Stimulated activated naive CD8-positive, alpha-beta T cell treated with anti-CD3 and anti-CD28 coated beads, Interleukin-15, Interleukin-2, amounts not matched to agents 100 U/mL and 50 U/mL, for 24 hours (primary cell): ENCODE measurements around the gene POLD2.
A peak's percentile ranks its signal among the peaks of the same experiment; 100 is the strongest.

Experiments
- ATAC-seq: fragments of 150-1000 bp; cut with Tn5 transposase; one replicate; pipeline ENCODE4 v1.10.0; 2021
- DNase-seq: peaks from one replicate; pipeline ENCODE4 v3.0.0; 2021

POLD2 gene

DNA sequence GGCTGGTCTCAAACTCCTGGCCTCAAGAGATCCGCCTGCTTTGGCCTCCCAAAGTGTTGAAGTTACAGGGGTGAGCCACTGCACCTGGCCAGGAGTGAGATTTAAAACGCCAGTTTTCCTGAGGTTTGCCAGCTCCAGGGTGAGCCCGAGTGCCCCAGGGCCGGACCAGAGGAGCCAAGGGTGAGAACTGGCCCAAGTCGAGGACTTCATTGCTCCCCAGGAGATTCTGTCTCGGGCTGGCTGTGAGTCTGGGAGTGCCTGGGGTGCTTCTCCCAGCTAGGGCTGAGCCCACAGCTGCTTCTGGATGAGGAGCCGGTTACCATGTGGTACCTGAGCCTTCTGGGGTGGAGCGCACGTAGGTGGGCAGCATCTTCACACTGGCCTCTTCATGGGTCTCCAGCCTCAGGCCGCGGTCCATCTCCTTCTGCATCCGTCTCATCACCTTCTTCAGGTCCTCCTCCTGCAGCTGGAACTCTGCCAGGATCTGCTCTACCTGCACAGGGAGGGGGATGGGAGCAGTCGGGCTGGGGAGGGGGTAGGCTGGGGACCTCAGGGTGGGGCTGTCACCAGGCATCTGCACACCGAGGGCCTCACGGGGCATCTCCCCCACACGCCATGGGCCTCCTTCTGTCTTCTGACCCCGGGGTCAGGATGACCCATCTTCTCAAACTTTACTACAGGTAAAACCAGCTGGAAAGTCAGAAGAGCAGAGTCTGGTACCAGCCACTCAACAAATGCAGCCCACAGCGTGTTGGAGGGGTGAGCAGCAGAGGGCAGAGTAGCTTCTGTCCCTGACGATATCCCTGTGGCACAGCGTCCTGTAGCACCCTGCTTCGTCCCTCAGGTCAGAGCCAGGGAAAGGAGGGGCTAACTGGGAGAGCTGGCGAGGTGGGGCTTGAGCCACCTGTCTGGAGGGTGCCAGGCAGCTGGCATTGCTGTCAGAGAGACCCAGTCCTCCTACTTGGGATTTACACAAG lies 29.9 kb upstream of the POLD2 start:
- no peak for DNase-seq
- no peak for ATAC-seq

DNA sequence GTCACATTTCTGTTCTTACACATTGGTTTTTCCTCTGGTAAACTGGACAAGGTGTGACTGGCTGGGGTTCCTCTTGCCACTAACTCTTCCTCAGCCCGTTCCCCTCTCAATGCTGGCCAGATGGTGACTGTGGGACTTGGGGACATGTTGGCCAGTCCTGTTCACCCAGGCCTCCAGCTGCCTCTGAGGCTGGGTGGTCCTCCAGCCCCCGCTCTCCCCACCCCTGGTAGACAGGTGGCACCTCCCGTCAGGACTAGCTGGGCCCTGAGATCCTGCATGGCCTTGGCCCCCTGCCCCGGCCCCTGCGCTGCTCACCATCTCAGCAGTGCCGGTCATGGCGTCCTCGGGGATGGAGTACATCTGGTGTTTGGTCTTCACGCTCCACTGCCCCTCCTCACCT lies 28.6 kb upstream of the POLD2 start:
- DNase-seq (no peak), ATAC-seq (no peak)

DNA sequence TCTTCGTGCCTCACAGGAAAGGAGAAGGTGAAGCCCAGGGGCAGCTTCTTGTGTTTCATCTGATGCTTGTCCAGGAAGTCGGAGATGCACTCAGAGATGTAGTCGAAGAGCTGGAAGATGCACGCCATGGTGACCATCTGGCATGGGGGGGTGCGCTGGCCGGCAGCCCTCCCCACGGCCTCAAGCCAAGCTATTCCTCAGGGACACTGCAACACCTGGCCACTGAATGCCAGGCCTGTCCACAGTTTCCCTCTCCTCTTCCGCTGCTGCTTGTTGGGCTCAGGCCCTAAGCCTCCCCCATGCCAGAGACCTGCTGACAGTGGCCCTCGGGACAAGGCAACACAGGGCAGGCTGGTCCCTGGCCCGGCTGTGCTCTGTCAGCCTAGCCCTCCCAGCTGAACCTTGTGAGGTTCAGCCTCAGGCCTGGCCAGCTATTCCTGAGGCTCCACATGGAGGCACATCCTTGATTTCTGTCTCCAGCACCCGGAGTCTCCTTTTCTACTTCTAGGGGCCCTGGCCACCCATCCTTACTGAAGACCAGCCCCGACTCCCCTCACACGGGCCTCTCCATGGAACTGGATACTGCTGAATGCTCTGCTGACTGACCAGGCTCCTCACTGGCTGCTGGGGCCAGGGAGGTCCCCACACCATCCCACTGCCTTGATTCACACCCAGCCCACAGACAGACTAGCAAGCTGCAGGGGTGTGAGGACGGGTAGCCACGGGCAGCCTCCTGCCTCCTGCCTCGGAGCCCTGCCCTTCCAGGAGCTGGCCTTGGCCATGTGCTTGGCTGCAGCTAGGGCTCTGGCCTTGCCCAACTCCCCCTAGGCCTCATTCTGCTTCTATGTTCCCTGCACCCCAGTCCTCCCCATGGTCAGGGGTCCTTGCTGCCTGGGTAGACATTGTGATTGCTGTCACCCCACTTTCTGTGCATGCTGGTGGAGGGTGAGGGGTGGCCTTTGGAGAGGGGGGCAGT lies 27.9 kb upstream of the POLD2 start:
- no peak for ATAC-seq
- DNase-seq, result no peak

DNA sequence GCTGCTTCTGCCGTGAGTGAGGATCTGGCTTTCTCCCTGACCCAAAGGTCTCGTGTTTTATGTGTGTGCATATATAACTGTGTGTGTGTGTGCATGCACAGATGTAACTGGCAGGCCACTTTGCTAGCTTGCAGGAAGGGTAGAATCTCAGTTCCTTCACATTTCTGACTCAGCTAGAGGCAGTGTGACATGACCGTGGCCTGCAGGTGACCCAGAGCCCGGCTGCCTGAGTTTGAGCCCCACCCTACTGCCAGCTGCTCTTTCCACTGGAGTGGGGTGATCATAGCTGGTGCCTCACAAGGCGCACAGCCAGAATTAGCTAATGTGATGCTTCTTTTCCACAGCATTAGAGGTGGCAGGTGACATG lies 27.1 kb upstream of the POLD2 start:
- no peak for ATAC-seq
- DNase-seq, result no peak

DNA sequence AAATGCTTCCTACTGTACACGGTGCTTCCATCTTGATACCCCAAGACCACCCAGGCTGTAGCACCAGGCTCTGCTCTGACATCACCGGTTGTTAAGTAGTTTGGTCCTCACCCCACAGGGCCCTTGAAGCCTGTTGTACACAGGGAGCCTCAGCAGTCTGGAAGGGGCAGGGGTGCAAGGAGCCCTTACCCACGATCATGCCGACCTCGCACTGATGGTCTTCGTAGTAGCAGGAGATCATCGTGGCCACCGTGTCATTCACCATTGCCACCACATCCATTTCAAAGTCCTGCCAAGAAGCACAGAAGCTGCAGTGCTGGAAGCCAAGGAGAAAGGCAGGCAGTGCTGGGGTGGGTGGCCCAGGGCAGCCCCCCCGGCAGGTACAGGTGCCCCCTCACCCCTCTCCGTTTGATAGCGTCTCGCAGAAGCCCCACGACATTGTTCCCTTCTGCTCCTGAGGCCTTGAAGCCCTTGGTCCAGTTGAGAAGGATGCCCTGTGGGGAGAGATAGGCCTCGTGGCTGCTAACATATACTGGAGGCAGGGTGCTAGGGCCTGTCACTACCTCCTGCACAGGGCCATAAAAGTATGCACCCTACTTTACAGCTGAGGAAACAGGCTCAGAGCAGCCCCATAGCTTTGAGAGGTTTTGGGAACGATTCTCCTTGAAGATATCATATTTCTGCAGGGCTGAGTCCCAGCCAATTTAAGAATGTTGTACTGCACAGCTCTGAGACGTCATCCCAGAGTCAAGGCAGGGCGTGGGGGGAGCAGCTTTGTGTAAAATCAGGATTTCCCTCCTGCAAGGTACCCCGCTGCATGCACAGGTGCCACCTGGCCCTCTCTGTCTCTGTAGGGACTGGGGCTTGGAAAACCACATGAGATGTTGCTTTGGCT lies 26.5 kb upstream of the POLD2 start:
- no peak for ATAC-seq
- DNase-seq, result no peak

DNA sequence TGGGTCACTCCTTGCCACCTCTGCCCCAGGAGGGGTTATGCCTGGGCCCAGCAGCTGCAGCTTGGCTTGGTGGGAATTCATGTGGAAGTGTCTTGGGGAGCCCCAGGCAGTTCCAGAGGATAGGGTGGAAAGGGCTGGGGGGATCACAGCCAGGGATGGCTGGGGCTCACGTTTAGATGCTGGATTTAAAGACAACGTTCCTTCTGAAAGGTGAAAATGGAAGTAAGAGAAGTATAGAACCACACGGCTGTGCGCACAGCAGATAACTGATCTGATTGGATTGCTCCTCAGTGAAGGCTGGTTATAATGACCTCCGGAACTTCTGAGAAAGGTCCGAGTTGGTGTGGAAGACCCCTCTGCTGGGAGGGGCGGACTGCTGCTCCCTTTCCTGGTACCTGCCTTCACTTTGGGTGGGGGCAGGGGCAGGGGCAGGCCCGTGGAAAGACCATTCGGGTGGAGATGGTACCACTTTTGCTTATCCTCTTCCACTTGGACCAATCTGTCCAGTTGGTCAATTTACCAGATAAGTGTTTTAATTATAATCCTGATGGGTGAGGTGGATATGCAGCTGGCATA lies 25.7 kb upstream of the POLD2 start:
- no peak for DNase-seq
- ATAC-seq, result no peak

DNA sequence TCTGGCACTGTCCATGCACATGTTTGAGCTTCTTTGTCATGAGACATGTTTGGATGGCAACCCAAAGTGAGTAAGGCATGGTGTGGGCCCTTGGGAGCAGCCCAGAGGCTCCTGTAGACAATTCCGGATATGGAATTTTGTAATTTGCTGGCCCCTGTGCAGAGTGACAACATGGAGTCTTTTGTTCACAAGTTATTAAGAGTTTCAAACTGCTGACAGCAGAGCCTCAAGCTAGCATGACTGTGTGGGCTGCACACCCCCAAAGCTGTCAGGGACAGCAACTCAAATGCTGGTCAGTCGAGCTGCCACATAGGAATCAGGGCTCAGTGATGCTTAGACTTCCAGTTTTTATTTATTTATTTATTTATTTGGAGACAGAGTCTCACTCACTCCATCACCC lies 24.8 kb upstream of the POLD2 start:
- DNase-seq (no peak), ATAC-seq (no peak)

DNA sequence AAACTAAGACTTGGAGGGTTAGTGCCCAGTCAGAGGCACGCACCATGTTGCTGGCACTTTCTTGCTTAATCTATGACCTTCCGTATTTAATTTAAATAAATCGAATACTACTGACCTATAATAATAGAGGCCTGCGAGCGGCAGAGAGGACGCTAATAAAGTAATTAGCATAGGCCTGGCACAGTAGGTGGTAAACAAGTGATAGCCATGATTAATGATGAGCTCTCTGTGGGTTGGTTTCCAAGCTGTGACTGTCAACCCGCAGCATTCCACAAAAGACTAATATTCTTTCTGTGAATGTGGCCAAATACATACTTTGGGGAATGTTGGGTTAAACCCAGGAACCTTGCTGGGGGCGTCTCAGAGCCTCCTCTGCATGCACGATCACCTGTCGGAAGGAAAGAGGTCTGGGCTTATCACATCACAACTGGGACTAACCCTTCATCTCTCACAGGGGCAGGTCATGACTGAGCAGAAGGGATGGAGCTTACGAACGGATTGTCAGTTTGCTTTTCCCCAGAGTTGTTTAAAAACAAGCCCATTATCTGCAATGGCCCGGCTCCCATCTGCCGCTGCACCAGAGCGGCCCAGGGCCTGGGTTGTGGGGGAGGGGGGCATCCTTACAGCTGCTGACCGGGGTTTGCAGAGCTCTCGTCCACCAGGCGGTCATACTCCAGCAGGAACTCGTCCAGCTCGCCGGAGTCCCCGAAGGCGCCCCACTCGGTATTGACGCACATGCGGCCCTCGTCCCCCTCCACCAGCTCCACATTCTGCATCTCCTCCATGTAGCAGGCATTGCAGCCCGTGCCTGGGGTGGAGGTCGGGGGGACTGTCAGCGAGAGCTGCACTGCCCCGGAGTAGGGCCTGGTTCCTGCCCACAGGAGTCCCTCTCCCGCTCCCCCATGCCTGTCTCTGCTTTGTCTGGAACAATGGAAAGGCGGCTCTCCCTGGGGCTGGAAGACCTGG lies 24.0 kb upstream of the POLD2 start:
- DNase-seq (no peak), ATAC-seq (no peak)

DNA sequence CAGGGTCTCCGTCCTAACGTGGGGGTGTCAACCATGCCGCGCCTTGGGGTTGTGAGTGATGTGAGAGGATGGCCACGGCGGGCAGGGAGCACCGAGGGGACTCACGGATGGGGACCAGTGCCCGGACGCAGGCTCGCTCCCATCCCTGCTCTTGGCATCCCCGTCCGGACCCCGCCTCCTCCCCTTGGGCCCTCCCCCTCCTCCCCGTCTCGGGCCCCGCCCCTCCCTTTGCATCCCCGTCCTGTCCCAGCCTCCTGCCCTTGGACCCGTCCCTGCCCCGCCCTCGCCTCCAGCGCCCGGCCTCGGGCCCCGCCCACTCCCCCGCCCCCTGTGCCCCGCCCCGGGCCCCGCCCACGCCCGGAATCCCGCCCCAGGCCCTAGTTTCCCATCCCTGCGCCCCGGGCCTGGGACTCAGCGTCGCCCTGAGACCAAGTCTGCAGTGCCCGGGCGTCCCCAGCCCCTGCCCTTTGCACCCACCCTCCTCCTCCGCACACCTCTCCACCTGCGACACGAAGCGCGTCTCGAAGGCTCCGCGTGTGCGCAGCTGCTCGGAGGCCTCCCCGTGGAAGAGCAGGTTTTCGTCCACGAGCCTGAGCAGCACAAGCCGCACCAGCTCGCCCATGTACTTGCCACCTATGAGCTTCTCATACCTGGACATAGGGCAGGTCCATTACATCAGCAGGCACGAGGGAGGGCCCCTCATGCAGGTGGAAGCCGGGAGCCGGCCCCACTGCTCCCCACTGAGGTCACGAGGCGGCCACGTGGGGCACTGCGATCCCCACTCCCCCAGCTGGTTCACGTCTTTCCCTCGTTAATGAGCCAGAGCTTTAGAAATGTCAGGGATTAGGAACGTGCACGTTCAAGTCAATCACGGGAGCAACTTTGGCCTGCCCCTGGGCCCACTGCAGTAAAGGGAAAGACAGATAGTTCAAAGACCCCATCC lies 22.9 kb upstream of the POLD2 start:
- ATAC-seq (peak; percentile 53), DNase-seq (peak; percentile 68)

DNA sequence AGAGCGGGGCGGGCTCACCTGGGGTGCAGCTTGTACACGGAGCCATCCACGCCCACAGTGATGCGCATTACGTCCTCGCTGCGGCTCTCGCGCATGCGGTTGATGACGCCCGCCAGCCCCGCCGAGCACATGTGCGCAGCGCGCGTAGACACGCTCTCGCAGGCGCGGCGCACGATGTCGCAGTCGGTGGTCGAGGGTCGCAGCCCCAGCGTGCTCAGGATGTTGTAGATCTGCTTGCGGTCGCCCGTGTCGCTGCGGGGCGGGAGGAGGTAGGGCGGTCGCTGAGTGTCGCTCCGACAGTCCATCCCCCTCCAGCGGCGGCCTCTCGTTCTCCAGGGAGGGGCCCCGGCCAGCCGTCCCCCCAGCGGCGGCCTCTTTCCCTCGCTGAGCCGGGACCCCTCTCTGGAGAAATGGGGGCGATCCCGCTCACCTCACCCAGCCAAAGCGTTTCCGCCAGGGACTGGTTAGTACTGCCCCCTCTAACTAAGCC lies 22.2 kb upstream of the POLD2 start:
- DNase-seq (peak; percentile 61), ATAC-seq (peak; percentile 26)

DNA sequence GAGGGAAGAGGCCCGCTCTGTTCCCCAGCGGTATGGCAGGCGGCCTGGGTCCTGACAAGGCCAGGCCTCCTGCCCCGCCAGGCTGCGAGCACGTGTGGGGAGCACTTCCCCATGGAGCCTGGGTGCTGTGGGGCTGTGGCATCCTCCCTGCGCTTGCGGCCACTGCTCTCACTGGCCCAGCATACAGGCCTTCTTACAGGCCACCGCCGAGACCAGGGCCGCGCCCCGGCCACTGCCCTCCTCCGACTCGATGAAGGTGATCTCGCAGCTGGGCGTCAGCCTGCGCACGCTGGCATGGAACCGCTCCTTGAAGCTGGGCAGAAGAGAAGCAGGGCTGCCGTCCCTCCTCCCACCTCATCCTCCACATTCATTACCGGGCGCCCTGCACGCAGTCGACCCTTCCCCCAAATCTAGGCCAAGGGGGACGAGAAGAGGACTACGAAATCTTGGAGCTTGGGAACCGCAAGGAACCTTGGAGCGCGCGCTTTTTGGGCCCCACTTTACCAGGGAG lies 21.7 kb upstream of the POLD2 start:
- no peak for DNase-seq
- no peak for ATAC-seq

DNA sequence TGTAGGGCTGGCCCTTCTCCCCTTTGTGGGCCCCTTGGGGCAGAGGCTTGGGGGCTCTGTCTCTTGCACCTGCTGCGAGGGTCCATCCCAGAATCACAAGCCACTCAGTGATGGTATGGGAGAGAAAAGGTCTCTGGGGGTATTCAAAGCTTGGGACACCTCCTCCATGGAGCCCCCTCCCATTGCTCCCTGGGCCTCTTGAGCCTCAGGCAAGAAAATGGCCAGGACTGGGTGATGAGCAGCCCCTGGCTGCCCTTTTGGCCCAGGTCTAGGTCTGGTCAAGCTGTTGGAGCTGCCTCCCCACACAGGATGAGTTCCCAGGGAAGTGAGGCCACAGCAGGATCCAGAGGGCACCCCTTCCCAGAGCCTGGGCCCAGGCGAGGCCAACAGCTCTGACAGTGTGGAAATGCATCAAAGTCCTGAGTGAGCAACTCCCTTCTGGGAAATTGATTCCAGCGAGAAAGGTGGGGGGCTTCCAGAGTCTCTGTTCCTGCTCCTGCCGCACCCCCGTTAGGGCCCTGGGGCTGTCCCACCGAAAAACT lies 21.1 kb upstream of the POLD2 start:
- no peak for DNase-seq
- no peak for ATAC-seq

DNA sequence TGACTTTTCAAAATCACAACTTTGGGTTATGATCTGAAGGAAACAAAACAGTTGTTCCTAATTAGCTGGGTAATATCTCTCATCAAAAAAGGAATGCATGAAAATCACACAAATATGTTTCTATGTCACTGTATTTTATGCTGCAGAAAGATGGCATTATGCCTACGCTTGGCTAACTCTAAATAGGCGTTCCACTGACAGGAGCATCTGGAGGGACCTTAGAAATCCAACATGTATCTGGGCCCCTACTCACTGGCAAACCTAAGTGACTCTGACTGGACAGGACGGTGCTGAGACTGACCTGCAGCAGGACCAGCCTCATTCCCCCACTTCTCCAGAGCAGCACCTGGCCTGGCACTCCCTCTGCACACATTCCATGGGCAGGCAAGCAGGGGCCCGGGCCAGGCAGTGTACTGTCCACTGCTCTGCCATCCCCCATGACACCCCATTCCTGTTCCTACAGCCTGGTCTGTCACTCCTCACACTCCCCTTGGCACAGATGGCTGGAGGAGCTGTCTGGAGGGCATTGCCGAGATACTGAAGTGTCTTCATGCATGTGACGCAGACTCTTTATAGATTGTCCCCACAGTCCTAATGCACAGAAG lies 20.4 kb upstream of the POLD2 start:
- ATAC-seq (no peak), DNase-seq (no peak)

DNA sequence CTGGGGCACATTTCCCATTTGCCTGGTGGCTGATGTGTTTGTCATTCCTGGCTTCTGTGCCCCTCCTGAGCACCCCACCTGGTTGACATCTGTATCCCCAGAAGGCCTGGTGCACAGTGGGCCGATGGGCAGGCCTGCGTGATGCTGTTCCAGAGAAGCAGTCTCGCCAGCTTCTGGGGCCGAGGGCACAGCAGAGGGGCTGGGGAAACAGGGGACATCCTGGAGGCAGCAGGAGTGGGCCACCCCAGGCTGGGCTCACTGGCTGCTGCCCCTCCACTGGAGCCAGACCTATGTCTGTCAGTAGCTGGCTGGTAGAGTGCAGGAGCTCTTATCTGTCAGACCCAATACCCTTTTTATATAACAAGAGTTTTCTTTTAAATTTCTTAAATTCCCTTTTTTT lies 18.7 kb upstream of the POLD2 start:
- ATAC-seq (no peak), DNase-seq (no peak)

DNA sequence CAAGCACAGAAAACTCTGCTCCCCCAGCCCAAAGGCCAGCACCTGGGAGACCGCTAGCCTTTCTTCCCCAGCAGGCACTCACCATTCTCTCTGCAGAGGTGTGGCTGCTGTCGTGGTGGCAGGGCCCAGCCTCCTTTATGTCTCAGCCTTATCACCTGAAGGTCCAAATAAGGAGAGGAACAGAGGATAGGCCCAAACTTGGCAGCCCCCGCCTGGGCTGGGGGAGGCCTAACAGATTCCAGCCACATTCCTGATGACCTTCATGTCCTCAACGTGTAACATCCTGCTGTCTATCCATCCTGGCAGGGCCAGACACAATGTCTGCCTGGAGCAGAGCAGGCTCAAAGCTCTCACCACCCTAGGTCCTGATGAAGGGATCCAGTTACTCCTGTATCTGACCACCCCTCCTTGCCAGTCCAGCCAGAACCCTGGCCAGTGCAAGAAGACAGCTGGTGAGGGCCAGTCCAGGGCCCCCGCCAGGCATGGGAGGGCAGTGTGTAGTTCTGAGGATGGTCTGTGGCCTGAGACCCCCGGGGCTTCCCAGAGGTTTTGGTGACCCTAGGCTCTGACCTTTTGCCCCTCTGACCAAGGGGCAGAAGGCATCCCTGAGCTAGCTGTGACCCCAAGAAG lies 18.0 kb upstream of the POLD2 start, which contains the start of gene MYL7:
Gene MYL7, minus strand, starts transcription at position 112 of the 630 bp plus-strand sequence. Its CDS starts 27 bp downstream, at position 85.
- DNase-seq, result no peak
- no peak for ATAC-seq

DNA sequence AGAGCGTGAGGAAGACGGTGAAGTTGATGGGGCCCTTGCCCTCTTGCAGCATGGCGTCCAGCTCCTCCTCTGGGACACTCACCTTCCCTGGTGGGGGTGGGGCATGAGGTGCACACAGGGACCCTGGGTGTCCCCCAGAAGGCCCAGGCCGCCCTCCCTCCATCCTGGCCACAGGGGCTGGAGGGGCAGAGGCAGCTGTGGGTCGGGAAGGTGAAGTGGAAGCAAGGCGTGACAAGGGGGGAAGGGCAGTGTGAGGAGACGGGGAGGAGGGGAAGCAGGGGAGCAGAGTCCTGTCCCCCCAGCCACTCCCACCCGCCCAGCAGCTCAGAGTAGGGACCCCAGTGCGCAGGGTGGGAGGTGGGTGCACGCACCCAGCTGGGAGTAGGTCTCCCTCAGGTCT lies 17.0 kb upstream of the POLD2 start:
- DNase-seq (no peak), ATAC-seq (no peak)

DNA sequence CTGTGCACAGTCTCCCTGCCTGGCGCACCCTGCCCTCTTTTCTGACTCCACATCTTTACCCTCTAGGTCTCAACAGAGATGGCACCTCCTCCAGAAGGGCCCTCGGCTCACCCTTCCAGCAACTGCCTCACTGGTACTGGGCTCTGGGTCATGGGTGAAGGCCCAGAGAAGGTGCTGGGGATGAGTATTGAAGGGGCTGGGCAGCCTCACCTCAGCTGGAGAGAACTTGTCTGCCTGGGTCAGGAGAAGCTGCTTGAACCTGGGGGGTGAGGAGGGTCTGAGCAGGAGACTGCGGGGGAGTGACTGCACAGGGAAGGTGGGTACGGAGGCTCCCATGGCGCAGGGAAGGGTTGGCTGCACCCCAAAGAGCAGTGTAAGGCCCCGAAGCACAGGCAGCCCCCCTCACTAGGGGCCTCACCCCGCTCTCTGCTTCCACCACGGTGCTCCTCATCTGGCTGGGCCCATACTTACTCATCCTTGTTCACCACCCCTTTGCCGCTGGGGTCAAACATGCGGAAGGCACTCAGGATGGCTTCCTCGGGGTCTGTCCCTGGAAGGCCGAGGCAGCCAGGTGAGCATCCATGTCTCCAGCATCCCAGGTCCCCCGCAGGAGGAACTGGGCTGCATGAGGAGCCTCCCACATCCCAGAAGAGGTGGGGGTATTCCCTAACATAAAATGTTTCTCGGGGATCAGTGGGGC lies 16.1 kb upstream of the POLD2 start:
- no peak for DNase-seq
- no peak for ATAC-seq
